Vagina (tissue), 2 donors: ENCODE measurements around the gene ABAT.

Experiments used
- POLR2A ChIP-seq, 2 donors: fragments of 450-650 bp; IDR thresholded peaks; one replicate each; pipeline ENCODE4 v1.6.1; 2017; ENCODE audit warnings: antibody characterized with exemption in 2 of 2, mild to moderate bottlenecking in 2 of 2, moderate library complexity in 2 of 2
- TF ChIP-seq, protein P1 (sequence below), 3 experiments: fragments of 450-650 bp in 2 of 3; fragments of 200-600 bp in 1 of 3; sonication (generic) in 1 of 3; IDR thresholded peaks; one replicate each; pipeline ENCODE4 v1.5.1; 2017 to 2019; ENCODE audit warnings: antibody characterized with exemption in 3 of 3, mild to moderate bottlenecking in 2 of 3, moderate library complexity in 2 of 3

GRCh38 chr16:8716052-8716451 is 41.6 kb downstream of the ABAT start:
- TF ChIP-seq, protein P1, sequence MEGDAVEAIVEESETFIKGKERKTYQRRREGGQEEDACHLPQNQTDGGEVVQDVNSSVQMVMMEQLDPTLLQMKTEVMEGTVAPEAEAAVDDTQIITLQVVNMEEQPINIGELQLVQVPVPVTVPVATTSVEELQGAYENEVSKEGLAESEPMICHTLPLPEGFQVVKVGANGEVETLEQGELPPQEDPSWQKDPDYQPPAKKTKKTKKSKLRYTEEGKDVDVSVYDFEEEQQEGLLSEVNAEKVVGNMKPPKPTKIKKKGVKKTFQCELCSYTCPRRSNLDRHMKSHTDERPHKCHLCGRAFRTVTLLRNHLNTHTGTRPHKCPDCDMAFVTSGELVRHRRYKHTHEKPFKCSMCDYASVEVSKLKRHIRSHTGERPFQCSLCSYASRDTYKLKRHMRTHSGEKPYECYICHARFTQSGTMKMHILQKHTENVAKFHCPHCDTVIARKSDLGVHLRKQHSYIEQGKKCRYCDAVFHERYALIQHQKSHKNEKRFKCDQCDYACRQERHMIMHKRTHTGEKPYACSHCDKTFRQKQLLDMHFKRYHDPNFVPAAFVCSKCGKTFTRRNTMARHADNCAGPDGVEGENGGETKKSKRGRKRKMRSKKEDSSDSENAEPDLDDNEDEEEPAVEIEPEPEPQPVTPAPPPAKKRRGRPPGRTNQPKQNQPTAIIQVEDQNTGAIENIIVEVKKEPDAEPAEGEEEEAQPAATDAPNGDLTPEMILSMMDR (IDR thresholded peaks at IDR 0.05): no peak
- TF ChIP-seq POLR2A (IDR thresholded peaks at IDR 0.05): no peak
